Tibial nerve (tissue), 3 donors: ENCODE results near the gene TRHDE.

Experiments used
- CTCF ChIP-seq, 5 experiments: fragments of 200-600 bp in 3 of 5; fragments of 450-650 bp in 2 of 5; sonication (generic) in 3 of 5; IDR thresholded peaks; one replicate each; pipeline ENCODE4 v1.5.1; 2016 to 2019; ENCODE audit warnings: antibody characterized with exemption in 5 of 5, mild to moderate bottlenecking in 3 of 5, moderate library complexity in 2 of 5
- POLR2A ChIP-seq, 2 donors: fragments of 450-650 bp; IDR thresholded peaks; one replicate each; pipeline ENCODE4 v1.6.1; 2017; ENCODE audit warnings: antibody characterized with exemption in 2 of 2, mild to moderate bottlenecking in 2 of 2, moderate library complexity in 2 of 2

GRCh38 chr12:72278894-72279293, 6.7 kb downstream of the TRHDE start:
- no peak for TF ChIP-seq CTCF (IDR thresholded peaks at IDR 0.05)
- TF ChIP-seq POLR2A (IDR thresholded peaks at IDR 0.05) = no peak
